Endothelial cell of umbilical vein (primary cell): ENCODE results near the gene SPAST. TPM values are rescaled to one million over a fixed set of nuclear protein-coding genes. Genes with fewer than 3 reads are reported as not detected.

Experiments used
- BruUV-seq: library from RNA; stranded (reverse); fragments of 400-500 nt; replicated peaks from 2 replicates; lab custom pipeline; 2021; lab: Mats Ljungman, UMichigan
- CTCF ChIA-PET: fragments of 300-600, 350-600 bp; sonication (Branson Sonifier 250); formaldehyde crosslinking; loops from one replicate; lab custom pipeline; 2021; ENCODE audit warnings: antibody characterized with exemption, inconsistent platforms; lab: Charles Lee
- POLR2A ChIA-PET: fragments of 300-600, 350-600 bp; sonication (Branson Sonifier 250); formaldehyde crosslinking; loops from one replicate; lab custom pipeline; 2021; ENCODE audit warnings: antibody characterized with exemption, inconsistent platforms; lab: Charles Lee
- DNase-seq: peaks from one replicate; pipeline ENCODE4 v3.0.0-alpha.2; 2011; ENCODE audit warnings: low read depth, low spot score
- FAIRE-seq: peaks from 2 replicates; lab custom pipeline; 2011; peaks lifted over from hg19 to GRCh38; lab: Jason Lieb, UNC
- H2AFZ ChIP-seq: 2 replicates; pipeline ENCODE4 v1.6.0; 2012; ENCODE audit warnings: low read depth, low read length, control low read depth, inconsistent platforms
- H3K27ac ChIP-seq: 2 replicates; pipeline ENCODE4 v1.5.1; 2011; ENCODE audit warnings: low read depth, mild to moderate bottlenecking, control low read depth, low read length, moderate library complexity; ENCODE audit not compliant: insufficient read depth
- H3K27me3 ChIP-seq, 2 experiments: 2 replicates each; pipeline versions ENCODE4 v1.6.0 to v1.6.1; 2011; ENCODE audit warnings: low read length in 2 of 2, mixed read lengths in 1 of 2; ENCODE audit not compliant: control insufficient read depth in 2 of 2, insufficient read depth in 2 of 2
- H3K36me3 ChIP-seq, 2 experiments: 2 replicates in 1 of 2; 3 replicates in 1 of 2; pipeline ENCODE4 v1.5.1; 2011; ENCODE audit warnings: low read length in 2 of 2, mild to moderate bottlenecking in 1 of 2, moderate library complexity in 1 of 2; ENCODE audit not compliant: control insufficient read depth in 2 of 2, insufficient read depth in 2 of 2; ENCODE audit errors: extremely low read depth in 1 of 2
- H3K4me1 ChIP-seq: 3 replicates; pipeline ENCODE4 v1.5.1; 2011; ENCODE audit warnings: mild to moderate bottlenecking, low read length; ENCODE audit not compliant: control insufficient read depth, insufficient read depth; ENCODE audit errors: extremely low read depth
- H3K4me2 ChIP-seq: 2 replicates; pipeline ENCODE4 v1.6.1; 2011; ENCODE audit warnings: low read length, control low read depth, mixed read lengths; ENCODE audit not compliant: insufficient read depth
- H3K4me3 ChIP-seq, 3 experiments: fragments of 200-600 bp in 1 of 3; sonication (generic), shearing (Covaris generic) in 1 of 3; replicated peaks in 1 of 3; 2 replicates each; pipeline ENCODE4 v1.5.1; 2011 to 2016; ENCODE audit warnings: control low read depth in 3 of 3, low read length in 3 of 3, mild to moderate bottlenecking in 2 of 3, inconsistent platforms in 1 of 3, low read depth in 1 of 3, moderate library complexity in 1 of 3; ENCODE audit not compliant: insufficient read depth in 1 of 3
- H3K79me2 ChIP-seq: 2 replicates; pipeline ENCODE4 v1.6.0; 2012; ENCODE audit warnings: low read length, inconsistent platforms; ENCODE audit not compliant: control insufficient read depth, insufficient read depth
- H3K9ac ChIP-seq: replicated peaks from 2 replicates; pipeline ENCODE3; 2011; ENCODE audit warnings: low read length, control low read depth; ENCODE audit not compliant: insufficient read depth; ENCODE audit errors: extremely low read depth
- H3K9me1 ChIP-seq: replicated peaks from 3 replicates; pipeline ENCODE4 v1.6.0; 2011; ENCODE audit warnings: mild to moderate bottlenecking, low read length; ENCODE audit not compliant: control insufficient read depth, insufficient read depth; ENCODE audit errors: extremely low read depth
- H3K9me3 ChIP-seq: replicated peaks from 2 replicates; pipeline ENCODE4 v1.5.1; 2012; ENCODE audit warnings: low read length, inconsistent platforms; ENCODE audit not compliant: control insufficient read depth, insufficient read depth
- H4K20me1 ChIP-seq: replicated peaks from 2 replicates; pipeline ENCODE3; 2011; ENCODE audit warnings: mild to moderate bottlenecking, low read length; ENCODE audit not compliant: control insufficient read depth, insufficient read depth; ENCODE audit errors: extremely low read depth
- EZH2 ChIP-seq: IDR thresholded peaks from 2 replicates; pipeline ENCODE4 v1.6.1; 2012; ENCODE audit warnings: borderline replicate concordance, low read depth, mild to moderate bottlenecking, moderate library complexity, low read length, inconsistent platforms; ENCODE audit not compliant: severe bottlenecking
- FOS ChIP-seq: IDR thresholded peaks from 2 replicates; pipeline ENCODE4 v1.6.1; 2011; ENCODE audit warnings: mild to moderate bottlenecking, low read length, moderate library complexity, borderline replicate concordance; ENCODE audit not compliant: insufficient read depth
- GATA2 ChIP-seq: IDR thresholded peaks from 2 replicates; pipeline ENCODE4 v1.7.0; 2011; ENCODE audit warnings: low read depth, mild to moderate bottlenecking, moderate library complexity, mixed read lengths, low read length; ENCODE audit not compliant: insufficient read length, insufficient read depth
- JUN ChIP-seq: IDR thresholded peaks from 2 replicates; pipeline ENCODE4 v1.6.1; 2011; ENCODE audit warnings: borderline replicate concordance, low read depth; ENCODE audit not compliant: insufficient read length, insufficient read depth
- MYC ChIP-seq: IDR thresholded peaks from one replicate; pipeline ENCODE4 v1.6.1; 2011; ENCODE audit warnings: mild to moderate bottlenecking, low read depth, low read length
- POLR2A ChIP-seq: IDR thresholded peaks from 2 replicates; pipeline ENCODE4 v1.6.1; 2012; ENCODE audit warnings: low read depth, mild to moderate bottlenecking, control low read depth, low read length
- POLR2AphosphoS5 ChIP-seq: IDR thresholded peaks from 2 replicates; pipeline ENCODE4 v1.6.1; 2012; ENCODE audit warnings: low read depth, mild to moderate bottlenecking, control low read depth, low read length, moderate library complexity; ENCODE audit not compliant: insufficient read depth
- dilution Hi-C: fragments of 300-500 bp; cut with MboI; formaldehyde crosslinking; loops from one replicate; pipeline ENCODE4 v1.15.0; 2019; ENCODE audit warnings: low sequenced_read_pairs; ENCODE audit not compliant: extremely low pct_ligation_motif_present
- intact Hi-C: fragments of 100-400 bp; cut with micrococcal nuclease; formaldehyde crosslinking; loops from one replicate; pipeline ENCODE4 v1.10.0; 2022
- polyA plus RNA-seq, 4 experiments: library from polyadenylated mRNA; depleted of rRNA in 3 of 4; stranded (reverse) in 3 of 4; unstranded in 1 of 4; fragments of >200 nt; gene quantifications; 2 replicates each; pipeline versions ENCODE4 v1.2.1 to v1.2.3, GENCODE V29; 2011 to 2012; ENCODE audit warnings: missing spikeins in 1 of 4
- total RNA-seq: library from RNA; stranded (reverse); gene quantifications from 2 replicates; pipeline ENCODE4 v1.2.3, GENCODE V29; 2021
- TF ChIP-seq, protein P1 (sequence below), 2 donors: IDR thresholded peaks; 1 replicate in 1 of 2; 2 replicates in 1 of 2; pipeline ENCODE4 v1.5.1; 2011; ENCODE audit warnings: low read length in 2 of 2, mild to moderate bottlenecking in 2 of 2, moderate library complexity in 2 of 2, control low read depth in 1 of 2, inconsistent platforms in 1 of 2, low read depth in 1 of 2; ENCODE audit not compliant: insufficient read depth in 1 of 2; ENCODE audit errors: extremely low read depth in 1 of 2
- TF ChIP-seq, protein P2 (sequence below): IDR thresholded peaks from 2 replicates; pipeline ENCODE4 v1.6.1; 2011; ENCODE audit not compliant: insufficient read depth, insufficient read length

Gene SPAST
- total and polyA plus RNA-seq, 2 donors (not counting 3 experiments of a cell fraction or from before 2014, with no cell fraction given): 4.7 to 24.9 TPM

- DNase-seq (no peak), FAIRE-seq (no peak)
- Histone ChIP-seq H3K79me2 (no peaks in the 10 kb centered on the region), H3K4me3 (no peak overlapping the region), H4K20me1 (no peaks in the 10 kb centered on the region), H3K27me3 (no peaks in the 10 kb centered on the region), H2AFZ (no peak overlapping the region), H3K4me2 (no peak overlapping the region), H3K9ac (no peak overlapping the region), H3K4me1 (no peaks in the 10 kb centered on the region), H3K9me1 (no peaks in the 10 kb centered on the region), H3K36me3 (no peaks in the 10 kb centered on the region), H3K9me3 (no peaks in the 10 kb centered on the region), H3K27ac (no peak overlapping the region)
- POLR2A ChIA-PET: no interaction called here
- CTCF ChIA-PET: no interaction called here
- intact Hi-C loops (no loop called here), dilution Hi-C loops (no loop called here)
- no peak for TF ChIP-seq JUN
- no peak for TF ChIP-seq GATA2
- TF ChIP-seq, protein P1, sequence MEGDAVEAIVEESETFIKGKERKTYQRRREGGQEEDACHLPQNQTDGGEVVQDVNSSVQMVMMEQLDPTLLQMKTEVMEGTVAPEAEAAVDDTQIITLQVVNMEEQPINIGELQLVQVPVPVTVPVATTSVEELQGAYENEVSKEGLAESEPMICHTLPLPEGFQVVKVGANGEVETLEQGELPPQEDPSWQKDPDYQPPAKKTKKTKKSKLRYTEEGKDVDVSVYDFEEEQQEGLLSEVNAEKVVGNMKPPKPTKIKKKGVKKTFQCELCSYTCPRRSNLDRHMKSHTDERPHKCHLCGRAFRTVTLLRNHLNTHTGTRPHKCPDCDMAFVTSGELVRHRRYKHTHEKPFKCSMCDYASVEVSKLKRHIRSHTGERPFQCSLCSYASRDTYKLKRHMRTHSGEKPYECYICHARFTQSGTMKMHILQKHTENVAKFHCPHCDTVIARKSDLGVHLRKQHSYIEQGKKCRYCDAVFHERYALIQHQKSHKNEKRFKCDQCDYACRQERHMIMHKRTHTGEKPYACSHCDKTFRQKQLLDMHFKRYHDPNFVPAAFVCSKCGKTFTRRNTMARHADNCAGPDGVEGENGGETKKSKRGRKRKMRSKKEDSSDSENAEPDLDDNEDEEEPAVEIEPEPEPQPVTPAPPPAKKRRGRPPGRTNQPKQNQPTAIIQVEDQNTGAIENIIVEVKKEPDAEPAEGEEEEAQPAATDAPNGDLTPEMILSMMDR (IDR thresholded peaks at IDR 0.05; ENCODE audit: extremely low read depth in 1 of 2, insufficient read depth in 1 of 2, low read depth in 1 of 2, low read length in 2 of 2): no peak
- TF ChIP-seq, protein P2, sequence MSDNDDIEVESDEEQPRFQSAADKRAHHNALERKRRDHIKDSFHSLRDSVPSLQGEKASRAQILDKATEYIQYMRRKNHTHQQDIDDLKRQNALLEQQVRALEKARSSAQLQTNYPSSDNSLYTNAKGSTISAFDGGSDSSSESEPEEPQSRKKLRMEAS: no peak
- TF ChIP-seq EZH2: no peak
- no peak for TF ChIP-seq POLR2AphosphoS5
- TF ChIP-seq FOS: no peak
- no peak for TF ChIP-seq MYC
- no peak for TF ChIP-seq POLR2A
- BruUV-seq: no TSS peak
These were observed 129.1 kb downstream of the SPAST start for GRCh38 chr2:32192418-32192817.
